ENCODE results near the gene KRT83. TPM values are rescaled to one million over a fixed set of nuclear protein-coding genes. Genes with fewer than 3 reads are reported as not detected.

Gene KRT83
- total and polyA plus RNA-seq, 2 of the 13 experiments (the other 11 are each of a cell fraction or from before 2014, with no cell fraction given) = not detected

DNA sequence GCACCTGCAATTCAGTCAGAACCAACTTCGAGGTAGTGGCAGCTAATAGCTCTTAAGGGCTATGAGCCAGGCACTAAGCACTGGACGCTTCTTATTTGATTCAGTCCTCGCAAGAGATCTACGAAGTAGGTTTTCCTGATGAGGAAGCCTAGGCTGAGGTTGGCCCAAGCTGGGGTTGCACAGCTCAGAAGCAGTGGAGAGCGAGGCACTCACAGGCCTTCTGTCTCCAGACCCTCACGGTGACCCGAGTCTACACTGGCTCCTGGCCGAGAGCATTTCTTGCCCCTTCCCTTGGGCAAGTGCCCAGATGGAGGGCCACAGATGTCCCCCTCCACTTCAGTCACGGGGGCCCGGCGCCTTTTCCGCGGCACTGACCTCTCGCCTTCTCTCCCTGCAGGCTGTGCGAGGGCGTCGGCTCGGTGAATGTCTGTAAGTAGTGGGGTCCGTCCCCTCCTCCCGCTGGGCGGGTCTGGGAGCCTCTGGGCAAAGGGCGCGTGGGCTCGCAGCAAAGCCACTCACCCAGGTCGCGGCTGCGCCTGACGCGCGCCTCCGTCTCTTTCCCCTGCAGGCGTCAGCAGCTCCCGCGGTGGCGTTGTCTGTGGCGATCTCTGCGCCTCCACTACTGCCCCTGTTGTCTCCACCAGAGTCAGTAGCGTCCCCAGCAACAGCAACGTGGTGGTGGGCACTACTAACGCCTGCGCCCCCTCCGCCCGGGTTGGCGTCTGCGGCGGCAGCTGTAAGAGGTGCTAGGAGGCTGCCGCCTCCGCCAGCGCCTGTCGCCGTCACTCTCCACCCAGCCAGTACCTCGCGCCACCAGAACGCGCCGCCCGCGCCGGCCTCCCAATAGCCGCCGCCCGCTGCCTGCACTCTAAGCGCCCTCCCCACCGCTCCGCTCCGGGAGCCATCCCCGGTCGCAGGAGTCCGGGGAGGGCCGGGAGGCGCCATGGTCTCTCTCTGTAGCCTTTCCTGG is 13.1 kb downstream of the KRT83 start (continued):
- TF ChIP-seq, protein P1, sequence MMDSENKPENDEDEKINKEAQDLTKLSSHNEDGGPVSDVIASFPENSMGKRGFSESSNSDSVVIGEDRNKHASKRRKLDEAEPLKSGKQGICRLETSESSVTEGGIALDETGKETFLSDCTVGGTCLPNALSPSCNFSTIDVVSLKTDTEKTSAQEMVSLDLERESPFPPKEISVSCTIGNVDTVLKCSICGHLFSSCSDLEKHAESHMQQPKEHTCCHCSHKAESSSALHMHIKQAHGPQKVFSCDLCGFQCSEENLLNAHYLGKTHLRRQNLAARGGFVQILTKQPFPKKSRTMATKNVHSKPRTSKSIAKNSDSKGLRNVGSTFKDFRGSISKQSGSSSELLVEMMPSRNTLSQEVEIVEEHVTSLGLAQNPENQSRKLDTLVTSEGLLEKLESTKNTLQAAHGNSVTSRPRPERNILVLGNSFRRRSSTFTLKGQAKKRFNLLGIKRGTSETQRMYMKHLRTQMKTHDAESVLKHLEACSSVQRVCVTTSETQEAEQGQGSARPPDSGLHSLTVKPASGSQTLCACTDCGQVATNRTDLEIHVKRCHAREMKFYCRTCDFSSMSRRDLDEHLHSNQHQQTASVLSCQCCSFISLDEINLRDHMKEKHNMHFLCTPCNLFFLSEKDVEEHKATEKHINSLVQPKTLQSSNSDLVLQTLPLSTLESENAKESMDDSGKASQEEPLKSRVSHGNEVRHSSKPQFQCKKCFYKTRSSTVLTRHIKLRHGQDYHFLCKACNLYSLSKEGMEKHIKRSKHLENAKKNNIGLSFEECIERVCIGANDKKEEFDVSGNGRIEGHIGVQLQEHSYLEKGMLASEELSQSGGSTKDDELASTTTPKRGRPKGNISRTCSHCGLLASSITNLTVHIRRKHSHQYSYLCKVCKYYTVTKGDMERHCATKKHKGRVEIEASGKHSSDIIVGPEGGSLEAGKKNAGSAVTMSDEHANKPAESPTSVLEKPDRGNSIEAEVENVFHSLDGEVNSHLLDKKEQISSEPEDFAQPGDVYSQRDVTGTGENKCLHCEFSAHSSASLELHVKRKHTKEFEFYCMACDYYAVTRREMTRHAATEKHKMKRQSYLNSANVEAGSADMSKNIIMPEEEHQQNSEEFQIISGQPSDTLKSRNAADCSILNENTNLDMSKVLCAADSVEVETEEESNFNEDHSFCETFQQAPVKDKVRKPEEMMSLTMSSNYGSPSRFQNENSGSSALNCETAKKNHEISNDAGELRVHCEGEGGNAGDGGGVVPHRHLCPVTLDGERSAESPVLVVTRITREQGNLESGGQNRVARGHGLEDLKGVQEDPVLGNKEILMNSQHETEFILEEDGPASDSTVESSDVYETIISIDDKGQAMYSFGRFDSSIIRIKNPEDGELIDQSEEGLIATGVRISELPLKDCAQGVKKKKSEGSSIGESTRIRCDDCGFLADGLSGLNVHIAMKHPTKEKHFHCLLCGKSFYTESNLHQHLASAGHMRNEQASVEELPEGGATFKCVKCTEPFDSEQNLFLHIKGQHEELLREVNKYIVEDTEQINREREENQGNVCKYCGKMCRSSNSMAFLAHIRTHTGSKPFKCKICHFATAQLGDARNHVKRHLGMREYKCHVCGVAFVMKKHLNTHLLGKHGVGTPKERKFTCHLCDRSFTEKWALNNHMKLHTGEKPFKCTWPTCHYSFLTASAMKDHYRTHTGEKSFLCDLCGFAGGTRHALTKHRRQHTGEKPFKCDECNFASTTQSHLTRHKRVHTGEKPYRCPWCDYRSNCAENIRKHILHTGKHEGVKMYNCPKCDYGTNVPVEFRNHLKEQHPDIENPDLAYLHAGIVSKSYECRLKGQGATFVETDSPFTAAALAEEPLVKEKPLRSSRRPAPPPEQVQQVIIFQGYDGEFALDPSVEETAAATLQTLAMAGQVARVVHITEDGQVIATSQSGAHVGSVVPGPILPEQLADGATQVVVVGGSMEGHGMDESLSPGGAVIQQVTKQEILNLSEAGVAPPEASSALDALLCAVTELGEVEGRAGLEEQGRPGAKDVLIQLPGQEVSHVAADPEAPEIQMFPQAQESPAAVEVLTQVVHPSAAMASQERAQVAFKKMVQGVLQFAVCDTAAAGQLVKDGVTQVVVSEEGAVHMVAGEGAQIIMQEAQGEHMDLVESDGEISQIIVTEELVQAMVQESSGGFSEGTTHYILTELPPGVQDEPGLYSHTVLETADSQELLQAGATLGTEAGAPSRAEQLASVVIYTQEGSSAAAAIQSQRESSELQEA (CRISPR knock-in tag; IDR thresholded peaks at IDR 0.05; ENCODE audit: not compliant biosample characterization) = no peak
- no peak for TF ChIP-seq LCORL (IDR thresholded peaks at IDR 0.05)
- no peak for TF ChIP-seq LCORL (CRISPR knock-in tag; IDR thresholded peaks at IDR 0.05)
- TF ChIP-seq, protein P2, sequence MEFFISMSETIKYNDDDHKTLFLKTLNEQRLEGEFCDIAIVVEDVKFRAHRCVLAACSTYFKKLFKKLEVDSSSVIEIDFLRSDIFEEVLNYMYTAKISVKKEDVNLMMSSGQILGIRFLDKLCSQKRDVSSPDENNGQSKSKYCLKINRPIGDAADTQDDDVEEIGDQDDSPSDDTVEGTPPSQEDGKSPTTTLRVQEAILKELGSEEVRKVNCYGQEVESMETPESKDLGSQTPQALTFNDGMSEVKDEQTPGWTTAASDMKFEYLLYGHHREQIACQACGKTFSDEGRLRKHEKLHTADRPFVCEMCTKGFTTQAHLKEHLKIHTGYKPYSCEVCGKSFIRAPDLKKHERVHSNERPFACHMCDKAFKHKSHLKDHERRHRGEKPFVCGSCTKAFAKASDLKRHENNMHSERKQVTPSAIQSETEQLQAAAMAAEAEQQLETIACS (CRISPR knock-in tag; IDR thresholded peaks at IDR 0.05) = peak; percentile 25; the same call in 1 of the 2 replicates
- no peak for TF ChIP-seq RFX5 (IDR thresholded peaks at IDR 0.05; ENCODE audit: low read depth, low read length)

All from HepG2 (cell line).